HTR-8/SVneo (cell line): ENCODE results near the gene PRKG1.
"Not testable (repeated sequence)": the region's sequence is repeated elsewhere in the genome, so short reads cannot be mapped to it uniquely, and the experiment has no call there.

ENCODE experiments used
- DNase-seq: peaks from one replicate; pipeline ENCODE4 v3.0.0; 2011; ENCODE audit warnings: low spot score, mixed read lengths; ENCODE audit not compliant: insufficient read length
- FAIRE-seq: peaks from 2 replicates; lab custom pipeline; 2011; peaks lifted over from hg19 to GRCh38; lab: Jason Lieb, UNC

PRKG1 gene

DNA sequence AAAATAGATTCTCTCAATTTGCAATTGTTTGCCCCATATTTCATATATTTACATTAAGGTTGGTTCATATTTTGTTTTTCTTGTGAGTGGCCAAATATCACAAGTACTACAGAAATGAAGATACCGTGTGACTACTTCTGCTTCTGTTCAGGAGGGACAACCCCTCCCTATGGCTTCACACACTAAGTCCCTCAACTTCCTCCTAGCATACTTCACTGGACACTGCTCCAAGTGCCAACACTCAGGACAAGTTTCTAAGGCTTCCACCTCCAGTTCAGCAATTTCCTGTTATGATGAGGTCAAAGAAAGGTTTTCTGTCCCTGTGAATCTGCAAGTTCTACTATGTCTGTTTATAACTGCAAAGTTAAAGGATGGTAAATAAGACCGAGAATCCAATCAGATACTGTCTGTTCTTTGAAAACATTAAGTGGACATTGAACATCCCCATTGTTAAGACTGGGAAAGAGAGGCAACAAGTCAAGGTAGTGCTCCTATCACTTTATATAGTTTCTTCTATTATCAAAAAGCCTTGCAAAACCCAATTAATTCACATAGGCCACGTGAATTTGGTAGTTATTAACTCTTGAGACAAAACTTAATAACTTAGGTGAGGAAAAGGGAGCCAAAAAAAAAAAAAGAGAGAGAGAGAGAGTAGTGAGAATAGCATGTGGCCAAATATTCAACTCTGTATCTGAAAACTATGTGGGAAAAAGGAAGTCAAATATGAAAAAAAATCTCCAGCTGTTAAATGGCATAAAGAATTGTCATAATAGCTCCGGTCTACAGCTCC lies 1158.5 kb downstream of the PRKG1 start:
- no peak for FAIRE-seq

GRCh38 chr10:52233351-52233991 lies 1159.2 kb downstream of the PRKG1 start:
- FAIRE-seq, DNase-seq: not testable (repeated sequence)

More for the DNA sequence above, 1158.5 kb downstream of the PRKG1 start:
- DNase-seq, result no peak

- DNase-seq (no peak), FAIRE-seq (no peak)
These were observed 1165.5 kb downstream of the PRKG1 start for GRCh38 chr10:52239771-52240170.

DNA sequence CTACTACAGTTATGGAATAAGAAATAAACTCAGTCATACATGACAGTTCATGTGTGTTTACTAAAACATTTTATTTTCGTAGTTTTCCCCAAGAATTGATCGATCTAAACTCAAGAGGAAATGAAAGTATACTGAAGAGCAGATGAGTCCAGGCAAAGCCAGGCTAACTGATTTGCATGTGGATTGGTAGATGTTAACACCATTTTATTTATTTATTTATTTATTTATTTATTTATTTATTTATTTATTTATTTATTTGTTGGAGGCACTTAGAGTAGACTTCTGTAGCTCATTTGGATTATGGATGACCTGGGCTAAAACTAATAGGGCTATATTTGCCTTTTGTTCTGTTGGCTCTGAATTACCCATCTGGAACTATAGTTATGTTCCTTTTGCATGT lies 1171.3 kb downstream of the PRKG1 start:
- DNase-seq (no peak), FAIRE-seq (no peak)

- DNase-seq, FAIRE-seq: not testable (repeated sequence)
These were observed 1173.6 kb downstream of the PRKG1 start for GRCh38 chr10:52247929-52248328.

DNA sequence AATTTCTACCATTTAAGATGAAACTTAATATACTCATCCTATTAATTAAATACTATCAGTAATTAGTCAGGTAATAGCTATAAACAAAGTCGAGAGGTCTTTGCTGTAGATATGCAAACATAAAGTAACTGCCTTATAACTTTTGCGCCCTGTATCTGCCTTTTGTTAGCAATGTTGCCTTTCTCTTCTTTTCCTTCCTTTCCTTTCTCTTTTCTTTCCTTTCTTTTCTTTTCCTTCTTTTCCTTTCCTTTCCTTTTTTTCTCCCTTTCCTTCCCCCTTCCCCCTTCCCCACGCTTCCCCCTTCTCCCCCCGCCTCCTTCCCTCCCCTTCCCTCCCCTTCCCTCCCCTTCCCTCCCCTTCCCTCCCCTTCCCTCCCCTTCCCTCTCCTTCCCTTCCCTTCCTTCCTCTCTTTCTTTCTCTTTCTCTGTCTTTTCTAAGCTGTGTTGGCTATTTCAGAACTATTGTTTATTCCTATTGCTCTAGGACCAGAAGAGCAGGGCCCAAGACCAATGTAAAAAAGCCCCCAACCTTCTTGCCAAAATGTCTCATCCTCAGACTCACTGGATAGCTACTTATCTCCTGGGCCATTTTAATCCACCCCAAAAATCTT lies 1174.5 kb downstream of the PRKG1 start:
- FAIRE-seq, result no peak

DNA sequence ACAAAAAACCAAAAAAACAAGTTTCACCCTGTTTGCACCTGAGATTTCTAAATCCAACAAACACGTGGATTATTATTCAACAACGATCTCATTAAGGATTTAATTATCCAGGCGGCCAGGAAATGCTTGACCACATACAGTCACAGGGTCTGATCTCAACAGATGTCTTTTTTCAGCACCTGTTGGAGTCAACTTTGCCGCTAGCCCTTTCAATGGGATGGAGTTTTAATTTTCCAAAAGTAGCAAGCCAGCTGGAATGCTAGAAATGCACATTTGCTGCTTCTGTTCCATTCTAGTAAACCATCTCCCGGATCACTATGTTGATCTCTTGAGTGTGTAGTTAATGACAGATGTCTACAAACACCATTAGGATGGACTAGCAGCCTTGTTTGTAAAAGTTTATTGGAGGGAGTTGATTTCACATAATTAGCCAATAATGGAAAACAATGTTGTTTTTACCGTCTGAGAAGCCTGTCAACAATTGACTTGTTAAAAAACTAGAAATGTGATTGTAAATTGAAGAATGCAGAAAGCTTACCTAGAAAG lies 1175.6 kb downstream of the PRKG1 start:
- no peak for DNase-seq
- no peak for FAIRE-seq

More for the DNA sequence above, 1174.5 kb downstream of the PRKG1 start:
- no peak for DNase-seq

DNA sequence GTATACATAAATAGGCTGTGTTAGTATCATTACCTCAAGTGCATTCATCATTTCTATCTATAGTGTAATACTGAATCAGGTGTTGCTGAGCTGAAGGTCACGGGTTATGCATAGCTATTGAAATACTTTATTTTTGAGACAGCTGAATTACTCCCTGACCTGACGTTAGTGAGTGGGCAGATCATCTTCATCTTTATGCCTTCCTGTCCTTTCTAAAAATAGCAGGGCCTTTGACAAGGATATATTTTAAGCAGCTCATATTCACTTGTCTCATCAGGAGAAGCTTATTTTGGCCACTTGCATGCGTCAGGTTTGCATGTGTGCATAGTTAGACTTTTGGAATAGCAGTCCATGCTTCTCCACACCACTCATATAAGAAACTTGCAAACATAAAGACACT lies 1176.2 kb downstream of the PRKG1 start:
- FAIRE-seq (no peak), DNase-seq (no peak)

DNA sequence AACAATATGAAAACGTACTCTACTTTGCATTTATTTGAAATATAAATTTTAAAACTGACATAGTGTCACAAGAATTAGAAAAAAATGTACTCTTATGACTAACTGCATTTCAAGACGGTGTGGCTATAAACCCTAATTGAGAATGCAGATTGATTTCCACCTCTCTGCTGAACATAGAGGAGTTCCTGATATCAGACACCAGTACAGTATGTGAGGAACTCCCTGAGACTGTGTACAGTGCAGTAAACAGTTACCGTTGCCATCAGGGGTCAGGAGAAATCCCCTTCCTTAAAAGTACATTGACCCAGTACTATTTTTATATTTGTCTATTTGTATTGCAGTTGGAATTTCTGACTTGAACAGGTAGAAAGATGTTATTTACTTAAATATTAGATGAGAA lies 1178.0 kb downstream of the PRKG1 start:
- DNase-seq, result no peak
- no peak for FAIRE-seq

GRCh38 chr10:52256832-52257691 lies 1182.8 kb downstream of the PRKG1 start:
- DNase-seq (no peak), FAIRE-seq (no peak)

DNA sequence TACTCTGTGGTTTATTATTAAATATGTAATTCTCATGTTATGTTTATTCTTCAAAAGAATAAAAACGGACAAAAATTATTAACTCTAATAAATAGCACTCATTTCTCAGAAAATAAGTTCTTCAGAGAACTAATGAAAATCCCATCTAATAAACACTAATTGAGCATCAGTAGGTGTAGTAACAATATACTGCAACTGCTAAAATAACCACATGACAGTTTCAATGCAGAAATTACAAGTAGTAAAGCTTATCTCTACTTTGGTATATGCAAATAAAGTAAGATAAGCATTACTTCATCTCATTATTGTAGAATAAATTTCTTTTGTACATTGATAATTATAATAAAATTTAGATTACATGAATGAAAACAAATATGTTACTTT lies 1183.4 kb downstream of the PRKG1 start:
- FAIRE-seq, result no peak
- DNase-seq, result no peak

GRCh38 chr10:52258799-52259425 lies 1184.6 kb downstream of the PRKG1 start:
- DNase-seq (no peak), FAIRE-seq (no peak)

DNA sequence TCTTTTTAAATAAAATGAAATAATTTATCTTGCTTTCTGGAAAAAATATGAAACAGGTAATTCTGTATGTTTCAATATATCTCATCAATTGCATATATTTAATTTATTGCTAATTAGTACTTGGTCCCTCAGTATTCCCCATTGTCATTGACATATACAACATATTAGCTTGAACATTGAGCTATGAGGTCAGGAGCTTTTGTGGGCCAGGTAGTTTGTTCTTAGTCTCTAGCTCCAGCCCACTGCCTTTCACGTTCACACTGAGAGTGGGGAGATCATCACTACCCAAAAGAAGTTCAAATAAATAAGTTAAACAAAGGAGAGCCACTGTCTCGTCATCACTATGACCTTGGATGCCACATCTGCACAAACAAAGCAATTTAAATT lies 1185.1 kb downstream of the PRKG1 start:
- DNase-seq, result no peak
- FAIRE-seq, result no peak

- FAIRE-seq (no peak), DNase-seq (no peak)
These were observed 1187.1 kb downstream of the PRKG1 start for GRCh38 chr10:52261362-52261761.

GRCh38 chr10:52265131-52265926 lies 1191.0 kb downstream of the PRKG1 start:
- FAIRE-seq, result no peak

GRCh38 chr10:52266858-52267257 lies 1192.6 kb downstream of the PRKG1 start:
- DNase-seq (no peak), FAIRE-seq (no peak)

More at GRCh38 chr10:52265131-52265926, 1191.0 kb downstream of the PRKG1 start:
- DNase-seq, result no peak

DNA sequence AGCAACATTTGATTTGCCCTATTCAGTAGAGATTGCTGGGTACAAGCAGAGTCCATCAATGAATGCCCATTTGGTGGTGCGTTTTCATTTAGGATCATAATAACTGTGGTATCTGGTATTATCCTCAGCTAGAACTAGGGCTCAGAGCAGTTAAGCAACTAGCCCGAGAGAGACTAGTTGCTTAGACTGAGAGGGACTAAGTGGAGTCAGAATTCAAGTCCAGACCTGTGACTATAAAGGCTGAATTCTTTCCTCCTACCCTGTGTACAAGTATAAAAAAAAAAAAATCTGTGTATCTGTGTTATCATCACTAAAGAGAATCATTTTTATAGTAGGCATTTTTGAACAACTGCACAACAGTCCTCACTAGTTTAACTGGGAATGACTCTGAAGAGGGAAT lies 1194.5 kb downstream of the PRKG1 start:
- FAIRE-seq (no peak), DNase-seq (no peak)

GRCh38 chr10:52269233-52269632 lies 1194.9 kb downstream of the PRKG1 start:
- FAIRE-seq (no peak), DNase-seq (no peak)

GRCh38 chr10:52276163-52276562 lies 1201.9 kb downstream of the PRKG1 start:
- DNase-seq (no peak), FAIRE-seq (no peak)
